Measurements from ENCODE around the gene PYGM.
"Not testable (repeated sequence)": the region's sequence is repeated elsewhere in the genome, so short reads cannot be mapped to it uniquely, and the experiment has no call there.

The PYGM gene

GRCh38 chr11:64716473-64717267 lies 43.1 kb downstream of the PYGM start:
- DNase-seq (ENCODE audit: low spot score) = no peak

GRCh38 chr11:64715756-64716472 lies 43.9 kb downstream of the PYGM start:
- no peak for DNase-seq (ENCODE audit: low spot score)

- DNase-seq (ENCODE audit: low spot score) = no peak
Observed at GRCh38 chr11:64715110-64715509, 44.7 kb downstream of the PYGM start.

DNA sequence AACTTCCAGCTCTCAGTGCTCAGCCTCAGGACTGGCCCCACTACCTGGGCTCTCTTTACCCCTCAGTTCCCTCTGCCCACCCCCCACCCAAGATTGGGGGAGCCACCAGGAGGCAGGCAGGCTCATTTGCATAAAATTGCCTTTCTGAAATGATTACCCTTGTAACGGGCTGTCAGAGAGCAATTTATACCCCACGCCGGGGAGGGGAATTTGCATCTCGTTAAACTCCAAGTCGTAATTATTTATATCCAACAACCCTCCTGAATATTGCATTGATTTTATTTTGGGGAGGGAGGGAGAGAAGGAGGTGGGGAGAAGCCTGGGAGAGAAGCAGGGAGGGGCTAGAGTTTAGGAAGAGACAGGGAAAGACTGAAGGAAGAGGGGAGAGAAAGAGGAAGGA lies 45.1 kb downstream of the PYGM start:
- no peak for DNase-seq (ENCODE audit: low spot score)

DNA sequence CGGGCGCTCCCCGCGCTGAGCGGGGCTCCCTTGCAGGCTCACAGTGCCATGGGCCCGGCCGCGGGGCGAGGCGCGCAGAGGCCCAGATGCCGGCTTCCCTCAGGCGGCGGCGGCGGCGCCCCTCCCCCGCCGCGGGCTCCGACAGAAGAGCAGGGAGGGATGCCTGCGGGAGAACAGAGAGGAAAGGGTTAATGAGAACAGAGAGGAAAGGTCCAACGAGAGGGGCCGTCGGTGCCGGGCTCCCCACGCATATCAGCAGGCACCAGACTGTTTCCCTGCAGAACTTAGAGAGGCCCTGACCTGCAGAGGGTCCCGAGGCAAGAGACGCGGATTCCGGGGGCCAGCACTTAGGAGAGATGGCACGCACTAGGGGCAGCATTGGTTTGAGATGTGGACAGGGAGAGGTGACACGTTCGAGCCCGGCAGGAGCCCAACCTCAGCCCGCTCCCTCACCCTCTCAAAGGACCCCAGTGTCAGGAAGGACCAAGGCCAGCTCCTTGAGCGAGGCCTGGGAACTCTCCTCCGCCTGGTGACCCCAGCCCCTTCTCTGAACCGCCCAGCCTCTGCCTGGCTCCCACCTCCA lies 45.9 kb downstream of the PYGM start:
- no peak for DNase-seq (ENCODE audit: low spot score)

- DNase-seq (ENCODE audit: low spot score) = no peak
Observed at GRCh38 chr11:64713016-64713707, 46.6 kb downstream of the PYGM start.

DNA sequence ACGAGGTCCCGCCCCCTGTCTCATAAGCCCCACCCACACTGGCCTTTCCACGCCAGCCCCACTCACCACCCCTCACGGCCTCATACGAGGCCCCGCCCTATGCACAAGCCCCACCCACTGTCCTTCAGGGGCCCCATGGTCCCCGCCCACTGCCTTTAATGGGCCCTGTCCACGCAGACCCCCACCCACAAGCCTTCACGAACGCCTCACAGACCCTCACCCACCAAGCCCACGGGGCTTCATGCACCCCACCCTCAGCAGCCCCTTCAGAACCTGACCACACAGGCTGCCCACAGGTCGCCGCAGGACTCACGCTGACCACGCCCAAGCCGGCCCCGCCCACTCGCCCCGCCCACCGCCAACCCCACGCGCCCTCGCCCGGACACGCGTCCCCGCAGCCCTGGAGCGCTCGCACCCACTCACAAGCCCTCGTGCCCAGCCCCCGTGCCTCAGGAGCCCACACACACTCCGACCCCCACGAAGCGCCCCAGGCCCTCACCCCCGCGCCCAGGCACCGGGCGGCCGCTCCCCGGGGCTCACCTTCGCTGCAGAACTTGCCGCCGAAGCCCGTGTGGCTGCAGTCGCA lies 47.3 kb downstream of the PYGM start:
- DNase-seq (ENCODE audit: low spot score) = no peak

- DNase-seq (ENCODE audit: low spot score) = no peak
Observed at GRCh38 chr11:64711956-64712362, 47.8 kb downstream of the PYGM start.

DNA sequence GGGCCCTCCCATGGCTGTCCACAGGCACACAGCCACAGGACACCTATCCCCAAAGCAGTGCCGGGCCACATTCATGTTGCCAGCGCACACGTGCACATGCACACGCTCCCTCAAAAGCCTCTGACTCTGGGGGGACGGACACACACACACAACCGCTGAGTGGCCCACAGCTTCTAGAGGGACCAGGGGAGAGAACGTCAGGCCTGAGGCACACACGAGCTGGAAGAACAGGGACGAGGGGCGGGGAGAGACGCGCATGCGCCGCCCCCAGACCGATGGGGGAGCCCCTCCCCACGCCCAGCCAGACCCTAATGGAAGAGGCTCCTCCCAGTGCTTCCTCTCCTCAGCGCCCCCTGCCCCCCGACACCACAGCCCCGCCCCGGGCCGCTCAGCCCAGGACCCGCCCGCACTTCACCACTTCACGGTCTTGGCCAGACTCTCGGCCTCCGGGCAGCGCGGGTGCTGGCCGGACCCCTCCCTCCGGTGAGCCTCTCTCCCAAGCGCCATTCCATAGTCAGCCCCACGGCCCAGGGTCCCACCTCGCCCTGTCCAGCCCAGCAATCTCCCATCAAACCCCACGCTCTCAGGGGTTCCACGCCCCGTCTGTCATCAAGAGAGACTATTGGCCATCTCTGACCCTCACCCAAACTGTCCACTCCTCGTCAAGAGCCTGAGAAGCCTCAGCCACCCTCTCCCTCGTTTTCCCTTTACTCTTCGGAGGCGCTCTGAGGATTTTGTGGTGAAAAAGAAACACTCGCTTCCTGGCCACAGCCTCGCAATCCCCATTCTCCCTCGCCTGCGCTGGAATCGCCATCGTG lies 48.4 kb downstream of the PYGM start:
- no peak for DNase-seq (ENCODE audit: low spot score)

DNA sequence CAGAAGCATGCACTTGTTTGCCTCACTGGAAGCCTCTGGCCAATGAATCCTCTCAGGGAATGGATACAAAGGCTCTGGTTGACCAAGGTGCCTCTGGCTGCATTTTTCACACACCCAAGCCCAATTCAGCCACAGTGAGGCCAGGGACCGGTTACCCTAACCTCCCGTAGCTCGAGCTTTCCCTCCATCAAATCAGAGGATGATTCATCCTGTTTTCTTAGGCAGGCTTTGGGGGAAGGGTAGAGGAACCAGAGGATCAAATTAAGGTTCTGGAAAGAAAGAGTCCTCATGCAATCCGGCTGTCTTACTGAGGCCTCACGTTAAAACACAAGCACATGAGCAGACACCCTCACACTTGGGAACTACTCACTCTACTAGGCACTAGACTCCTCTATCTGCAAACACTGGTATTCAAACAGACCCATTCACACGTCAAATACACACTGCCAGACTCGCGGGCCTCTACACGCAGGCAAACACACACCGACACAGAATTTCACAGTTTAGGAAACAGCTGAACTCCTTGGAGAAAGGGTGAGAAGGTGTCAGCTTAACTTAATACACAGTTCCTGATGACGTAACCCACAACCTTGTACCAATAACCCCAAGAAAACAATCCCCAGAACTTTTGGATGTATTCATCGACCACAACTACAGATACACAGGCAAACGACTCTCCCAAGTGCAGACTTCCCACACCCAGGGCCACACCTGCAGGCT lies 49.2 kb downstream of the PYGM start:
- DNase-seq (ENCODE audit: low spot score) = no peak

- no peak for DNase-seq (ENCODE audit: low spot score)
Observed at GRCh38 chr11:64705501-64705900, 54.3 kb downstream of the PYGM start.

- DNase-seq (ENCODE audit: low spot score) = no peak
Observed at GRCh38 chr11:64703048-64703447, 56.7 kb downstream of the PYGM start.

GRCh38 chr11:64701956-64702355 lies 57.8 kb downstream of the PYGM start:
- DNase-seq (ENCODE audit: low spot score) = not testable (repeated sequence)

GRCh38 chr11:64698427-64698826 lies 61.3 kb downstream of the PYGM start:
- no peak for DNase-seq (ENCODE audit: low spot score)

- DNase-seq (ENCODE audit: low spot score) = no peak
Observed at GRCh38 chr11:64697663-64698375, 62.0 kb downstream of the PYGM start.
